PC-9 (cell line): ENCODE data around the gene ARHGDIB.

Experiments used
- EZH2 ChIP-seq: fragments of 200-600 bp; sonication (generic); IDR thresholded peaks from 2 replicates; pipeline ENCODE4 v1.8.0; 2017; ENCODE audit warnings: antibody characterized with exemption, low read depth
- TF ChIP-seq, protein P1 (sequence below): fragments of 200-600 bp; sonication (generic); conservative IDR thresholded peaks from 2 replicates; pipeline ENCODE4 v1.6.1; 2017; ENCODE audit warnings: mixed run types, antibody characterized with exemption, mild to moderate bottlenecking, moderate library complexity

DNA sequence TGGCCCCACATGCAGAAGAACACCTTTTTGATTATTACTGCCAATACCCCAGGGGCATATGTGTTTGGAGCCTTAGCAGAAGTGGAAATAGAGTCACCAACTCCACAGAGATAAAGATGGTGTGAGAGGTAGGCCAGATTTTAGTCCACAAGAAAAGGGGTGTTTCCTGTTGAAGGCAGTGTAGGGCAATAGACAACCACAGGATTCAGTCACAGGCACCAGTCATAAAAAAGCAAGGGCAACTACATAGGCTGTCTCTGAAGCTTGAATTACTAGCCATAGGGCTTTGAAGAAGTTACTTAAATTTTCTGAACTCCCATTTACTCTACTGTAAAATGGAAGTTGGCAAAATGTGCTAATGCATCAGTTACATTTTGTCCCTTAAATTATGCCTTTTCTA, 41.9 kb downstream of the ARHGDIB start:
- TF ChIP-seq, protein P1, sequence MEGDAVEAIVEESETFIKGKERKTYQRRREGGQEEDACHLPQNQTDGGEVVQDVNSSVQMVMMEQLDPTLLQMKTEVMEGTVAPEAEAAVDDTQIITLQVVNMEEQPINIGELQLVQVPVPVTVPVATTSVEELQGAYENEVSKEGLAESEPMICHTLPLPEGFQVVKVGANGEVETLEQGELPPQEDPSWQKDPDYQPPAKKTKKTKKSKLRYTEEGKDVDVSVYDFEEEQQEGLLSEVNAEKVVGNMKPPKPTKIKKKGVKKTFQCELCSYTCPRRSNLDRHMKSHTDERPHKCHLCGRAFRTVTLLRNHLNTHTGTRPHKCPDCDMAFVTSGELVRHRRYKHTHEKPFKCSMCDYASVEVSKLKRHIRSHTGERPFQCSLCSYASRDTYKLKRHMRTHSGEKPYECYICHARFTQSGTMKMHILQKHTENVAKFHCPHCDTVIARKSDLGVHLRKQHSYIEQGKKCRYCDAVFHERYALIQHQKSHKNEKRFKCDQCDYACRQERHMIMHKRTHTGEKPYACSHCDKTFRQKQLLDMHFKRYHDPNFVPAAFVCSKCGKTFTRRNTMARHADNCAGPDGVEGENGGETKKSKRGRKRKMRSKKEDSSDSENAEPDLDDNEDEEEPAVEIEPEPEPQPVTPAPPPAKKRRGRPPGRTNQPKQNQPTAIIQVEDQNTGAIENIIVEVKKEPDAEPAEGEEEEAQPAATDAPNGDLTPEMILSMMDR = no peak
- no peak for TF ChIP-seq EZH2
